ENCODE data around the gene MAP4K1.

Gene MAP4K1

DNA sequence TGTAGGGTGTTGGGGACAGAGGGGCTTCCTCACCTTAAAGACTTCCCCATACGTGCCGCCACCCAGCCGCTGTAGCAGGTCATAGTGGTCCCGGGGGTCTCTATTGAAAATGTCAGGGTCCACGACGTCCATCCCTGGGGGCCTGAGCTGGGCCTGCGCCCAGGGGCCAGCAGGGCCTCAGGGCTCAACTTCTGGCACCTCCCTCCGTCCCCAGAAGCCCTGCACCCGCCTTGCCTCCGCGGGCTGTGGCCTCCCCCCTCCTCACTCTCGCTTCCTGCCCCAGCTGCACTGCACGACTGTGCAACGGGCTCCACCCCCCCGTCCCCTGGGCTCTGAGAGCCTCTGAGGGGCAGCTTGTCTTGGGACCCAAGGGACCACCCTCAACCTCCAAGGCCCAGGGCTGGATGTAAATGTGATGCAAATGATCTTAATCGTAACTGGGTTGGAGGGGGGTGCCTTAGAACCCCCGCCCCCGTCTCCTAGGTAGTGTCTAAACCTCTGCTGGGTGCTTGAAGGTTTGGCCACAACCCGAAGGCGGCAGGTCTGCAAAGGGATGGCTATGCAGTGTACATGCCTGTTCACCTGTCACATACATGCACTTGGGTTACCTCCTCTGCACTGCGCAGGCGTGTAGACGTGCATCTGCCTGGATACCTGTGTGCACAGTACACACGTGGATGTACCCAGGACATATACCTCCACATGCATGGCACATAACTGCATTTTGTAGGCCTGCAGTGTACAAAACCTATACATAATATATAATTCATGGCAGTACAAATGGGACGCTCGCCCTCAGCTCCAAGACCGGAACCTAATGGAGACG lies at the start of gene MAP4K1:
Gene MAP4K1, minus strand, starts transcription at position 190 of the 826 bp plus-strand sequence. Its CDS starts 58 bp downstream, at position 132.
- DNase-seq = no peak

DNA sequence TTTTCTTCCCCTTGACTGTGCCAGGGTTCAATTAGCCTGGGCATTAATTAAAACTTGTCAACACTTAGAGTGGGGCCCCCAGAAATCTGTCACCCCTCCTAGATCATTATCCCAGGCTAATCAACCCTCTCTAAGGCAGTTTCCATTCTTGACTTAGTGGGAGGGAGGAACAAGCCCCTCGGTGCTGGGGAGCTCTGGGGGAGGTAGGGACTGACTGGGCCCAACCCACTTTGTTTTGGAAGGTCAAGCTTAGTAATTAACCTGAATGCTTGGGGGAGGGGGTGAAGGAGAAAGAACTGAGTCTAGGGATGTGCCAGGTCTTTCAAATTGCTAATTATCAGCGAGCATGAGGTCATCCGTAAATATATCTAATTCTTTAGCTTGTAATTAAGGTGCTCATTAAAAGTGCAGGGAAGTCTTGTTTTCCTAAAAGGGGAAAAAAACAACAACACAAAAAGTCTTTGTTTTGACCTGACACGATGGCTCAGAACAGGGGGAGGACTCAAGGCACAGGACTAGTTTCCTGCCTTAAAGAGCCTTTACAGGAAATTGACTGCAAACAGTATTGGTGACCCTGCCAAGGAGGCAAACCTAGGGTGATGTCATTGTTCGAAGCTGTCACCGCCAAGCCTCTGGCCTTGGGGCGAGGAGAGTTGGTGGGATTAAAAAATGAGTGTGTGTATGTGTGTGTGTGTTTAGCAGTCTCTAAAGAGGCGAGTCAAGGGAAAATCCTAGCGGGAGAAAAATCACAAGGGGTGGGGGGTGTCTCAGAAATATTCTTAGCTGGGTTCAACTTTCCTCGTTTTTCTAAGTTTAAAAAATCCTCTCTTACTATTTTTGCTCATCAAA lies 49.1 kb upstream of the MAP4K1 start:
- DNase-seq = peak; percentile 41

DNA sequence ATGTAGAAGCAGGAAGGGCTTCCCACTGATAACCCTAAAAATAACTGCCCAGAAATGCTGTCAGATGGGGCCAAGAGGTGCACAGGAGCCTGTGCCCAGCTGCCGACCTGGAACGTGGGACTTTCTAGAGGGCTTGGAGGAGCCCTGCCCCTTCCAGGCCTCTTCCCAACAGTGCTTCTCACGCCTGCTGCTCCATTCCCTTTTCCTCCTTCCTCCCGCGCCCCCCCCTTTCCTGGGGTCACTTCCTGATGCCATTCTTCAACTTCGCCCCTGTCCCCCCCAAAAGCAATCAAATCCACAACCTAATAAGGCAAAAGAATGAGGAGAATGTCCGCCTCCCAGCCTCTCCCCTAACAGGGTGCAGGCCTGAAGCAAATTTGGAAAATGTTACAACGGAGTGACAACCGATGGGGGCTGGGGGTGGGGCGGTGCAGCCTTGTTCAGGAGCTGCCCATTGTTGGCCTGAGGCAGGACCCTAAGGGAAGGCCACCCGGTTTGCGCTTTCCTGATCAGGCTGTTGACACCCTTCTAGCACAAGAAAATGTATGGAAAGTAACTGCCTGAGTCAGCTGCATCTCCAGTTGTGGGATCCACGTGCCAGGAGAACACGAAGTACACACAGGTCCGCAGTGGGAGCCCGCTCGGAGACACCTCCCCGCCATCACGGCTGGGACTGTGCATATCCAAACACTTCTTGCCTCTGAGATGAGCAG lies 48.4 kb upstream of the MAP4K1 start:
- DNase-seq = peak; percentile 67

DNA sequence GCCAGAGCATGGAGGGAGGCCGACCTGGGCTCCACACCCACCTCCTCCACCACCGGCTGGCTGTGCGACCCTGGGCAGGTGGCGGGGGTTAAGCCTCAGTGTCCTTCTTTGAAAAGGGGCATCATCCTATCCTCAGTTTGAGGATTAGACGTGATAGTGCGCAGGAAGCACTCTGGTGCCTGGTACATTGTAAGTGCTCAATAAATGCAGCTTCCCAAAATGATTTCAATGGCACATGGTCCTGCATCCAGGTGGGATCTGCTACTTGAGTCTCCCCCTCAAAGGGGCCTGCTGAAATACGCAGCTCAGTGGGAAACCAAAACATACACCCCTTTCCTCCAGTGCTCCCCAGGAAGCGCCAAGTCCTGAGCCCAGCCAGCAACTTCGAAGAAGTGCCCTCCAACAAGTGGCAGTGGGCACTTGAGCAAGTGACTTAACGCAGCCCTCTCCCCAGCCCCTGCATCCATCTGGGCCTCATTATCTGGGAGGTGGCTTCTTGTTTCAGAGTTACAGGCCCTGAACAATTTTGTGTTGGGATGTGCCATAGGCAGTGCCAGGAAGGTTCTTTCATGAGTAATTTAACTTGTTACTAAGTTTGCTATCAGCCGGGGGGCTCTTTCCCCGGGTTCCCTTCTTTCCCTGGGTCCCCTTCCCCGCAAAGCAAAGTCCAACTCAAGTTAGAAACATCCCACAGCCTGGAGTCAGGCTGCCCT lies 47.6 kb upstream of the MAP4K1 start:
- no peak for DNase-seq

DNA sequence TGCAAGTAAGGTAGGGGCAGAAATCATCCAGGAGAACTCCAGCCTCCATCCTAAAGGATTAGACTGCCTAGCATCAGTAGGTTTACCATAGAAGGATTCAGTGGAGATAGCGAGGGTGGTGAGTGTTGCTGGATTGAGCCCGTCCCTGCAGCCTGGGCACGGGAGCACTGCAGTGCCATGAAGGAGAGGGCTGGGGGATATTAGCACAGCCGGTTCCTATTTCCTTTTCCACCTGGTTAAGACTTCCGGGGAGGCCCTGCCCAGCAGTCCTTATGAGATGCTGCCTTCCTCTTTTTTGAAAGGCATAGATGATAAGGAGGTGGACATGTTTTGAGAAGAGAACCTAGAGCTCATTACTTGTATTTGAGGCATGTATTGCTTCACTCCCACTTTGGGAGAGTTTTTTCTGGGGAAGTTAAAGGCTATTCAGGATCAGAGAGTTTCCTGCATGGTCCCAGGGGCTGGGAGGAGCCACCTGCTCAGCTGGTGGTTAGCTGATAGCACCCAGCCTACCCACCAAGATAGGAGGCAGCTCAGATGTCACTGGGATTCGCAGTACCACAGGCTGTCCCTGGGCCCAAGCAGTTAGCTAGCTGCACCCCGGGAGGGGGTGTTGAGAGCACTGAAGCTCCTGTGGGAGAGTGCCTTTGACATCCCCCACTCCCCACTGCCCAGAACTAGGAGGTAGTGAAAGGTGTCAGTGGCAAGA lies 46.9 kb upstream of the MAP4K1 start:
- DNase-seq = peak; percentile 64

DNA sequence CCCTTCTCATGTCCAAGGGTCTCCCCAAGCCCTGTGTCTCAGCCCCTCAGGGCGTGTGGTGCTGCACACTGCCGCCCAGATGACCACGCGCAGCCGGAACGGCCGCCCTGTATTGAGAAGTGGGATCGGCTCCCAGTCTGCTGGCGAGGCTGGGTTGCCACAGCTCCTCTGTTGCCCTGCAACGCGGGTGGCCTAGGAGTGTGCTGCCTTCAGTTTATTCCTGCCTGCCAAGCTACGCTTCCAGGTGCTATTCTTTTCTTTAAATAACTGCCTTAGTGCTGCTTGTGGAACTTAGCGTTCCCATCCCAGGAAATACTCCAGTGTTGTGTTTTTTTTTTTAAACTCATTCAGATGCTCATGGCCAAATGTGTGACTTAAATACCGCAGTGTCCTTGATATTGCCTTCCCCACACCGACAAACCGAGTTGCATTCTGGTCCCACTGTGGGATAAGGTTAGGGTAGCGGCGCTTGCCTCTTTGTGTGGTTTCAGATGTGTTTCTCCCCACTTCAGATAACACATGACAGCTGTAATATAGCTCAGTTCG lies 46.3 kb upstream of the MAP4K1 start:
- DNase-seq = no peak

DNA sequence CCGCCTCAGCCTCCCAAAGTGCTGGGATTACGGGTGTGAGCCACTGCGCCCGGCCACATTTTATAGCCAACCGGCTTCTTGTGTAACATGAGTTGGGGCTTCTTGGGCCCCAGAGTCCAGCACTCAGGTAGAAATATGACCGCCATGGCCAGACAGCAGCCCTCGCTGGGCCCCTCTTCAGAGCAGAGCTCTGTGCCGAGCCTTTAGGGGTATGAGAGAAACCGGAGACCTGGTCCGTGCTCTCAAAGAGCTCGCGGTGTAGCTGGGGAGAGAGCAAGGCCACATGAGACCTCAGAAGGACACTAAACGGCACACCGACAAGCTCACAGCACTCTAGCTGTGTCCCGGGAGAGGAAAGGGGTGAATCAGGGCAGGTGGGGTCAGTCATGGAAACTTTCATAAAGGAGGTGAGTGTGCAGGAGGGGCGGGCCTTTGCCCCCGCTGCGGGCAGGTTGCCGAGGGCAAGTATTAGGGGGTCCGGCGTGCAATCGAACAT lies 45.5 kb upstream of the MAP4K1 start:
- no peak for DNase-seq

DNA sequence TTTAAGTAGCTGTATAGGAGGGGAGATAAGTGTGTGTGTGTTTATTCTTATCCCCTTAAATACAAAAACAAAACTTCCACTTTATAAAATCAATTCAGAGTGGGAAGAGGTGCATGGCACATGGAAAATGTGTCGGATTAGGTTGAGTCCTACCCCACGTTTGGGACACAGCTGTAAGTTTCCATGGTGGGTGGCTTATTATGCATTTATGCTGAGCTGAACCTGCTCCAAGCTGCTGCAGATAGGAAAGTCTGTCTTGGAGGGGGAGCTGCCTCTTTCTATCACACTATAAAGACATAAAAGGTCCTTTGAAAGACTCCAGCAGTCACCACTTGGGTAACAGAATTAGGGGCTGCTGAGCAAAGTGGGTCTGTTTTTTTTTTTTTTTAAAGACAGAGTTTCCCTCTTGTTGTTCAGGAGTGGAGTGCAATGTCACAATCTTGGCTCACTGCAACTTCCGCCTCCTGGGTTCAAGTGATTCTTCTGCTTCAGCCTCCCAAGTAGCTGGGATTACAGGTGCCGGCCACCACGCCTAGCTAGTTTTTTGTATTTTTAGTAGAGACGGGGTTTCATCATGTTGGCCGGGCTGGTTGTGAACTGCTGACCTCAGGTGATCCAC lies 44.9 kb upstream of the MAP4K1 start:
- no peak for DNase-seq

DNA sequence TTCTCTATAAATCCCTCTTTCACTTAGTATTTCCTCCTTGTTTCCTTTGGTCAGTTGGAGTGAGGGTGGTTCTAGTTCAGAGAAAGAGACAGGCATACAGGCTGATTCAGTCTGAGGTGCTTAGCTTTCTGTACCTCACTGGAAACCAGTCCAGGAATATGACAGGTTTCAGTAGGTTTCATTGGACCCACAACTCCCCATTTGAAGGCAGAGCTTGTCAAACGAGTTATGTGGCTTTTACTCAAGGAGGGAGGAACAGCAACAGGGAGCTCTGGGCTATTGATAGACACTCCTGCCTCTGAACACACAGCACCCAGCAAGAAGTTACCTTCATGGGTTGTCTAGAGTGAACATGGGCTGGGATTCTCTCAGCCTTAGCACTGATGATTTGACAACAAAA lies 44.2 kb upstream of the MAP4K1 start:
- no peak for DNase-seq

DNA sequence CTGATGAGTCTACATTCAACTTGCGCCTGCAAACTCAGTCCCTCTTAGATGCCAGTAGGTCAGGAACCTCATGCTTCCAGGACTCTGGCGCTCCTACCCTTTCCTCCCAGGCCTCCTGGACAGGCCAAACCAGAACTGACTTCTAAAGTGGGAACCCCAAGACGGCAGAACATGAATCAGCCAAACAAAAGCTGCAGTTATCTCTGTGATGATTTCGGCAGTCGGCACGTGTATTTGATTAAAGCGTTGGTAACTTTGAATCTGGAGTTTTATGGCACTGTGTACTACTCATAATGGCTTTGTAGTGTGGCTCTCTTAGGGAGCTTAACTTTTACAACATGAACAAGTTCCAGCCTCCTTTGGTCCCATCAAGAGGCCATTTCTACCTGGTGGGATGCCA lies 43.4 kb upstream of the MAP4K1 start:
- no peak for DNase-seq

DNA sequence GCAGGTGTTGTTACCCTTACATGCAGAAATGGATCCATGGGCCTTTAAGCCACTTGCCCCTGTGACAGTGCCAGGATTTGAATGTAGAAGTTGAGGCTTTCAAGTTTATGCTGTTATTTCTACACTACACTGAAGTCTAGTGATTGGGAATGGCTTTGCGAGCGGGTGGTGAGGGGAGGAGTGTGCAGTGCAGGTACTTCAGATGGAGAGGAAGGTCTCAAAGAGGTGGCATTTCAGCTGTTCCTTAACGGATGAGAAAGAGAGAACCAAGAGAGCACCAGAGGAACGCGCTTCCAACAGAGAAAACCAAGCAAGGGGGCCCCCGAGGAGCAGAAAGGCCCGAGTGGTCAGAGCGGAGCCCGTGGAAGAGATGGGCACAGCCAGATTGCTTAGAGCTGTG lies 43.0 kb upstream of the MAP4K1 start:
- DNase-seq = no peak

DNA sequence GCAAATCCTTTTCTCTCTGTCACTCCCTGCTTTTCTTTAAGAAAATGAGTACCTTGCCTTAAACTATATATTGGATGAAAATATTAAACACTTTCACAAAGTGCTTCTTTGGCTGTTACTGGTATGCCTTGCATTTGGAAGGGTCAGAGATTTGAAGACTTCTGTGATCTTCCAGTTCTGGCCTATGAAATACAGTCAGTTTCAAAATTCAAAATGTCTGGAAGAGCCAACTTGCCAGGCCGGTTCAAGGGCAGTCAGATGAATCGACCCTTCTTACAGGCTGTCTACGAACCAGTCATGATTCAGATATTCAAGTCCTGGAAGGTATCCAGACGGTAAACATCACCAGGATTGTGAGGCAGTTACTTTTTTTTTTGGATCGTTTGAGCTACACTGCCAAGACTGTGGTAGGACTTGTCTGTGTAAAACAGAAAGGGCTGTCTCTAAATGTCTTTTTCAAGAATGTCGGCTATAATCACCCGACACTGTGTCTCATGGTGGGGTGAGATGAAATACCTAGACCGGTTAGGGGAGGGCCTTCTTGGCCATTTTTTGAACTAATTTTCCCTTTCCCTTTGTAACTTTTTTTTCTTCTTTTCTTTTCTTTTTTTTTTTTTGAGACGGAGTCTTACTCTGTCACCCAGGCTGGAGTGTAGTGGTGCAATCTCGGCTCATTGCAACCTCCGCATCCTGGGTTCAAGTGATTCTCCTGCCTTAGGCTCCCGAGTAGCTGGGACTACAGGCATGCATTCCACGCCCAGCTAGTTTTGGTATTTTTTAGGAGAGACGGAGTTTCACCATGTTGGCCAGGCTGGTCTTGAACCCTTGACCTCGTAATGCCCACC lies 40.9 kb upstream of the MAP4K1 start:
- peak; percentile 97 for DNase-seq

DNA sequence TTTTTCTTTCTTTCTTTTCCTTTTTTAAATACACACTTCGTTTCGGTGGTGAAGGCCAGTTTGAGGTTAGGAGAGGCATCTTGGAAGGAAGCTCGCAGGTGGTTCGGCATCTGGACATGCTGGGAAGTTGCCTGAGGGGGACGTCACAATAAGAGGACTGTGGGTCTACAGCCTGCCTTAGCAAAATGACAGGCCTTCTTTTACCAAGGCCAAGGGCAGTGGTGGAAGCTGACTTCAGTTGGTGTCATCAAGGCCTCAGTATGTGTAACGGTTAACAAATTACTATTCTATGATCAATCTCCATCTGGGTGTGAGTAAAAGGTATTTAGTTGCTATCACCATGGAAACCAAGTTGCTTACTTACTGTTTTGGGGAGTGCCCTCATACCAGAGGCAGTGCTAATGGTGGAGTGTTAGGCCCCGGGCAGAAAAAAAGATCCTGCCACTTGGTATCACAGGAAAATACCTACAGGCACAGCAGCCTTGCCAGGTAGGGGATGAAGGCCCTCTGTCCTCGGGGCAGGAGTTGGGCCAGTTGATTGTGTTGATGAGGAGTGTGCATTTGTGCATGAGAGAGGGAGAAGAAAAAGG lies 40.0 kb upstream of the MAP4K1 start:
- peak; percentile 89 for DNase-seq

DNA sequence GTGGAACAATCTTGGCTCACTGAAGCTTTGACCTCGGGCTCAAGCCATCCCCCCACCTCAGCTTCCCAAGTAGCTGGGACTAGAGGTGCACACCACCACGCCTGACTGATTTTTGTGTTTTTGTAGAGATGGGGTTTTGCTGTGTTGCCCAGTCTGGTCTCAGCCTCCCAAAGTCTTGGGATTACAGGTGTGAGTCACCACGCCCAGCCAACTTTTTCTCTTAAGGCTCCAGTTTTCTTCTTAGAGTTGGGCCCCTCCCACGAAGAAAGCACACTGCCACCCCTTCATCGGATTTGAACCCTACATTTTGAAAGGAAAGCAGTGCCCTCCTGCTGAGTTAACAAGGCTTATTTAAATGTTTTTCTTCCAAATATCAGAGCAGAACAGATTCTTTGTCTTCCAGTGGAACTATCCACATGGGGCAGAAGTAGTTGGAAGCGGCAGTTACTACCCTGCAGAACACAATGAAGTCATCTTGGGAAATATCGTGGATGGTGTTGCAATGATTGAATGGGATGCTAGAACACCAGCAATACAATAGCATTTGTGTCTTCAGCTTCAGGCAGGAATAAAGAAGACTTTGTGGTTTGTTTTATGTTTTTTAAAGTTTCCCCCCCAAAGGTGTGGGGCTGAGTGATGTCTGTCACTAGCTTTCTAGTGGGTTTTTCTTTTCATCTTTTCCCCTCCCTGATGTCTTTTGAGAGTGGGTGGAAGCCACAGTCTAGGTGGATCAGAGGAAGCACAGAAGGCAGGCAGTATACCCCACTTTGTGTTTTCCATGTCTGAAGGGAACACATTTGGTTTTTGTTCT lies 38.6 kb upstream of the MAP4K1 start:
- DNase-seq = peak; percentile 49

DNA sequence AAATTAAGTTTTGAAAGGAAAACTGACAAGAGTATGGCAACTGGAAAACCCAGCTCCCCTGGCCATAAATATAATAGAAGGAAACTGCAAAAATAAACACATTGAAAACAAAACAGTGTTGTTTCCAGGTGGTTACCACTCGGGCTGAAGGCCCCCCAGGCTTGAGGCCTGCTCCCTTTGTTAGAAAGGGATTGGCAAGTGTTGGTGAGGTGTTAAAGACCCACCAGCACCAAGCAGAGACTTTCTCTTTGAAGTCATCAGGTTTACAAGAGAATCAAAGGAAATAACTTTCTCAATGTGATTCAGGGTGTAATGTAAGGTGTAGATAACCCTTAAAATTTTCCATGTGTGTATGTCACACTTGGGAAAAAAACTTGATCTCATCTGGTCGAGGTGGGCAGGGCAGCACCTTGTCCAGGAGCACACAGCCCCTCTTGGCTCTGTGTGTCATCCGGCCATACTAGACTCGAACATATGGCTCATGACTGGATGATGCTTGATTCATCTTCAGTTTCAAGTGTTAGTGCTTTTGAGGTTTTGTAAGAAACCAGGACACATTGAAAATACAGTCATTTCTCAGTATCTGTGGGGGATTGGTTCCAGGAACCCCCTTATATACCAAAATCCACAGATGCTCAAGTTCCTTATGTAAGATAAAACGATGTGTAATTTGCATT lies 37.5 kb upstream of the MAP4K1 start:
- DNase-seq = peak; percentile 39

DNA sequence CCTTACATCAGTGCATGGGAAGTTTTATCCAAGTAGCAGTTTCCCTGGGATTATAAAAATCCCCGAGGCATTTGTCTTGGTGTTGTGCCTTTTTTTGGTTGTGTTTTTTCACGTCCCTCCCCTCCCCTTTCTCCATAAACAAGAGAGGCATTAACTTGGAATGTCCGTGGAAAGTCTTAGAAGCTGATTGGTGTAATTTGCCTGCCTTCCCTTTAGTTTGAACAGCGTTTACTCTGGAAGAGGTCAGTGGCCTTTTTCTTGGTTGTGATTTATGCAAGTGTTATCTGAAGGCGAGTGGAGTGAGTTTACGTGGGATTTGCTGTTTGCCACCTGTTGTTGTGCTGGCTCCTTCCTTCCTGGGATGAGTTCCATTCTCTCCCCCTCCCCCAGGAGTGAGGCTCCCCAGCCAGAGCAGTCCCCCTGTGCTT lies 36.9 kb upstream of the MAP4K1 start:
- DNase-seq = peak; percentile 28

DNA sequence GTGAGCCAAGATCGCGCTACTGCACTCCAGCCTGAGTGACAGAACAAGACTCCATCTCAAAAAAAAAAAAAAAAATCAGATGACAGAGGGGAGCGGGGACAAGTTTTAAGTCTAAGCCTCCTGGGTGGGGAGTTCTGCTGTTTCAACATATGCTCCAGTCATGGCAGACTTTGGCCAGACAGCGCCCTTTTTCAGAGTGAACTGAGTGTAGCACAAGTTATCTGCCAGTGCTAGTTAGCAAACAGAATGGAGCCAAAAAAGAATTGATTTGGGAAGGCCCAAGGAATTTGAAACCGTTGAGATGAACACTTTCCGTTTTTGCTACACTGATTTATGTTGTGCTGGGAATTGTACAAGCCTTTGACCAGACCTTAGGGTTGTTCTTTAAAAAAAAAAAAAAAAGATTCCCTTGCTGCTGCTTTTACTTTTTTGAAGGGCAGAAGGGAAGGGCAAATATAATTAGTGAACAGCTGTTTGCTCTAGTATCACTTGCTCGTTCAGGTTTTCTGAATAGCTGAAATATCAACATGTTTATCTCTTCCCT lies 35.3 kb upstream of the MAP4K1 start:
- DNase-seq = no peak
